GM12891 (cell line): ENCODE results near the gene SLC28A1.

ENCODE experiments used
- POLR2A ChIP-seq: IDR thresholded peaks from 2 replicates; pipeline ENCODE4 v1.6.1; 2011; ENCODE audit warnings: low read depth, low read length, control low read depth
- POLR2AphosphoS5 ChIP-seq: IDR thresholded peaks from 2 replicates; pipeline ENCODE4 v1.6.1; 2011; ENCODE audit warnings: low read depth, low read length, control low read depth
- SPI1 ChIP-seq: IDR thresholded peaks from 2 replicates; pipeline ENCODE4 v1.6.1; 2011; ENCODE audit warnings: low read depth, low read length, control low read depth

DNA sequence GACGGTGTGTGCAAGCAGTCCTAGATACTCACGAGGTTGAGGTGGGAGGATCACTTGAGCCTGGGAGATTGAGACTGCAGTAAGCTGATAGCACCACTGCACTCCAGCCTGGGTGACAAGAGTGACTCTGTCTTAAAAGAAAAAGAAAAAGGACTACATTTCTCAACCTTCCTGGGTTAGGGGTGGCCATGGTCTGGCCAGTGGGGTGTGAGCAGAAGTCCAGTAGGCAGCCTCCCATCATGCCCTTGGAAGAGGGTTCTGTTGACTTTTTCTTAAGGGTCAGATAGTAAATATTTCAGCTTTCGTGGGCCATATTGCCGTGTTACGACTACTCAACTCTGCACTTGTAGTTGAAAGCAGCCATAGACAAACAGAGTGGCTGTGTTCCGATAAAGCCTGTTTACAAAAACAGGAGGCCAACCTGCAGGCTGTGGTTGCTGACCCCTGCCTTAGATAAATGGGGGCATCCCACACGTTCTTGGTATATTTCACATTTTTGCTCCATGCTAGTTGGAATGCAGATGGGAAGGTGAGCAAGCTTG, 66.2 kb downstream of the SLC28A1 start:
- TF ChIP-seq POLR2AphosphoS5: no peak
- TF ChIP-seq POLR2A: no peak
- TF ChIP-seq SPI1: no peak
